Stimulated activated naive CD8-positive, alpha-beta T cell treated with anti-CD3 and anti-CD28 coated beads, Interleukin-15, Interleukin-2, amounts not matched to agents 100 ng/mL and 50 ng/mL, for 24 hours (primary cell): ENCODE measurements around the gene ST7L.
A peak's percentile ranks its signal among the peaks of the same experiment; 100 is the strongest.
"Not testable (repeated sequence)": the region's sequence is repeated elsewhere in the genome, so short reads cannot be mapped to it uniquely, and the experiment has no call there.

Experiments used
- H3K27ac Mint-ChIP-seq: one replicate; pipeline ENCODE4 v1.8.0; 2021; ENCODE audit warnings: mild to moderate bottlenecking, mixed read lengths
- H3K27me3 Mint-ChIP-seq: one replicate; pipeline ENCODE4 v1.8.0; 2021; ENCODE audit warnings: mixed read lengths
- H3K36me3 Mint-ChIP-seq: one replicate; pipeline ENCODE4 v1.8.0; 2021; ENCODE audit warnings: low read depth, mixed read lengths
- H3K4me1 Mint-ChIP-seq: one replicate; pipeline ENCODE4 v1.8.0; 2021; ENCODE audit warnings: low read depth, mixed read lengths
- H3K4me3 Mint-ChIP-seq: one replicate; pipeline ENCODE4 v1.8.0; 2021; ENCODE audit warnings: mild to moderate bottlenecking, mixed read lengths
- H3K9me3 Mint-ChIP-seq: one replicate; pipeline ENCODE4 v1.8.0; 2021; ENCODE audit warnings: mixed read lengths

The ST7L gene, protein sequence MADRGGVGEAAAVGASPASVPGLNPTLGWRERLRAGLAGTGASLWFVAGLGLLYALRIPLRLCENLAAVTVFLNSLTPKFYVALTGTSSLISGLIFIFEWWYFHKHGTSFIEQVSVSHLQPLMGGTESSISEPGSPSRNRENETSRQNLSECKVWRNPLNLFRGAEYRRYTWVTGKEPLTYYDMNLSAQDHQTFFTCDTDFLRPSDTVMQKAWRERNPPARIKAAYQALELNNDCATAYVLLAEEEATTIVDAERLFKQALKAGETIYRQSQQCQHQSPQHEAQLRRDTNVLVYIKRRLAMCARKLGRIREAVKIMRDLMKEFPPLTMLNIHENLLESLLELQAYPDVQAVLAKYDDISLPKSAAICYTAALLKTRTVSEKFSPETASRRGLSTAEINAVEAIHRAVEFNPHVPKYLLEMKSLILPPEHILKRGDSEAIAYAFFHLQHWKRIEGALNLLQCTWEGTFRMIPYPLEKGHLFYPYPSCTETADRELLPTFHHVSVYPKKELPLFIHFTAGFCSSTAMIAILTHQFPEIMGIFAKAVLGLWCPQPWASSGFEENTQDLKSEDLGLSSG

DNA sequence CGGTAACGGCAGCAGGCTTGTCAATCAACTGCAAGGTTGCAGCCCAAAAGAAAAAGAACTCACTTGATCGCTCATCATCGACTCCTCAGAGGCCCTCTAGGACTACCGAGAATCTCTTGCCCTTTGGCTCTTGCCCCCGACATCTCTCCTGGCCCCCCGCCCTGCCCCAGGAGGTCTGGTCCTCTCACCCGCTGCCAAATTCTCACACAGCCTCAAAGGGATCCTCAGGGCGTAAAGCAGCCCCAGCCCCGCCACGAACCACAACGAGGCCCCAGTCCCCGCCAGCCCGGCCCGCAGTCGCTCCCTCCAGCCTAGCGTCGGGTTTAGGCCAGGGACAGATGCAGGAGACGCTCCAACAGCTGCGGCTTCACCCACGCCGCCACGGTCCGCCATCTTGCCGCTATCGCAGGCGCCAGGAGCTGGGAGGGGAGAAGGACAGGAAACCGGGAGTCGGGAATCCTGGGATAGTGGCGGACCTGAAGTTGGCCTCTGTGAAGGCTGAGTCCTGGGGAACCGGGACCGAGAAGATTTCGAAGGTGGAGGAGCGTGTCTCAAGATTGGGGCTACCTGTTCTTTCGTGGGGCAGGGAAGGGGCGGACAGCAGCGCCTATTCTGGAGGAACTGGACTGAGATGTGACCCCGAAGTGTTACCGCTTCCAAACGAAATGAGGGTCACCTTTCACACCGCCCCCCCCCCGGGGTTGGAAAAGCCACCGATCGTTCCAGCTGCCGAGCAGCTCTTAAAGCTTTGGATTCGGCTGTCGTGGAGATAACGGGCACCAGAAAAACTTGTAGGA lies at the start of gene ST7L:
Gene ST7L (minus strand): TSS at position 421 of the 797 bp plus-strand sequence. CDS start 28 bp downstream, at position 393.
- H3K4me1 Mint-ChIP-seq, result peaks cover 48% of the 10 kb centered on the region
- H3K36me3 Mint-ChIP-seq, result peaks cover 32% of the 10 kb centered on the region
- peak within 1 kb of the TSS; percentile 100 for H3K27ac Mint-ChIP-seq
- H3K9me3 Mint-ChIP-seq, result no peaks in the 10 kb centered on the region
- H3K4me3 Mint-ChIP-seq, result peak within 1 kb of the TSS; percentile 100
- H3K27me3 Mint-ChIP-seq, result no peaks in the 10 kb centered on the region

- no peaks in the 10 kb centered on the region for H3K9me3 Mint-ChIP-seq
- no peaks in the 10 kb centered on the region for H3K27me3 Mint-ChIP-seq
- H3K27ac Mint-ChIP-seq, result peak overlapping the region; percentile 74
- H3K4me1 Mint-ChIP-seq, result peaks cover 34% of the 10 kb centered on the region
- H3K36me3 Mint-ChIP-seq, result peaks cover 82% of the 10 kb centered on the region
- no peak overlapping the region for H3K4me3 Mint-ChIP-seq
These were observed 48.0 kb upstream of the ST7L start for GRCh38 chr1:112666946-112667345.

GRCh38 chr1:112665857-112666256 lies 46.9 kb upstream of the ST7L start:
- H3K27ac Mint-ChIP-seq, result peak overlapping the region; percentile 9
- H3K9me3 Mint-ChIP-seq, result no peaks in the 10 kb centered on the region
- H3K27me3 Mint-ChIP-seq, result no peaks in the 10 kb centered on the region
- no peak overlapping the region for H3K4me3 Mint-ChIP-seq
- H3K4me1 Mint-ChIP-seq, result peaks cover 34% of the 10 kb centered on the region
- peaks cover 82% of the 10 kb centered on the region for H3K36me3 Mint-ChIP-seq

DNA sequence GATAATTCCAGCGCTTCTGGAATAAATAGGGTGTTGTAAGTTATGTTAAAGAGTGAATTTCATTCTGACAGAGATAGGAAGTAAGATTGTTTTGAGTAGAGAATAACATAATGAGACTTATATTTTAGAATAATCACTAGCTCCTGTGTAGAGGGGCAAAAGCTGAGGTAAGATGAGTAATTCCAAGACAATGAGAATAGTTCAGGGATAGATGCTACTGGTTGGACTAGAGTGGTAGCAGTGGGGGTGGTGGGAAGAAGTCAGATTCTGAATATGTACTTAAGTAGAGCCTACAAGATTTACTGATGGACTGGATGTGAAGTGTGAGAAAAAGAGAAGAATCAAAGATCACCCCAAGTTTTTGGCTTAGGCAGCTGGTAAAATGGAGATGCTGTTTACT lies 32.3 kb upstream of the ST7L start:
- Mint-ChIP-seq H3K27ac (no peak overlapping the region), H3K4me1 (peaks cover 15% of the 10 kb centered on the region), H3K36me3 (peaks cover 72% of the 10 kb centered on the region), H3K9me3 (no peaks in the 10 kb centered on the region), H3K27me3 (no peaks in the 10 kb centered on the region), H3K4me3 (no peak overlapping the region)

DNA sequence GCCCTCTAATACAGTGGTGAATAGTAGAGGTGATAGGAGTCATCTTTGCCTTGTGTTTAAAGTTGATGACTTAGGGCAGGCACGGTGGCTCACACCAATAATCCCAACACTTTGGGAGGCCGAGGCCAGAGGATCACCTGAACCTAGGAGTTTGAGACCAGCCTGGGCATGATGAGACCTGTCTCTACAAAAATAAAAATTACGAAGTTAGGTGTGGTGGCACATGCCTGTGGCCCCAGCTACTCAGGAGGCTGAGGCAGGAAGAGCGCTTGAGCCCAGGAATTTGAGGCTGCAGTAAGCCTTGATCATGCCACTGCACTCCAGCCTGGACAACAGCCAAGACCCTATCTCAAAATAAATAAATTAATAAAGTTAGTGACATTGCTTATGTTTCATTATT lies 27.3 kb upstream of the ST7L start:
- no peak overlapping the region for H3K4me3 Mint-ChIP-seq
- peaks cover 45% of the 10 kb centered on the region for H3K4me1 Mint-ChIP-seq
- no peak overlapping the region for H3K27ac Mint-ChIP-seq

GRCh38 chr1:112643080-112643479 lies 24.1 kb upstream of the ST7L start:
- no peak overlapping the region for H3K27ac Mint-ChIP-seq
- peaks cover 48% of the 10 kb centered on the region for H3K4me1 Mint-ChIP-seq
- no peaks in the 10 kb centered on the region for H3K9me3 Mint-ChIP-seq

More for the DNA sequence above, 27.3 kb upstream of the ST7L start:
- Mint-ChIP-seq H3K9me3 (no peaks in the 10 kb centered on the region), H3K36me3 (peaks cover 77% of the 10 kb centered on the region), H3K27me3 (no peaks in the 10 kb centered on the region)

DNA sequence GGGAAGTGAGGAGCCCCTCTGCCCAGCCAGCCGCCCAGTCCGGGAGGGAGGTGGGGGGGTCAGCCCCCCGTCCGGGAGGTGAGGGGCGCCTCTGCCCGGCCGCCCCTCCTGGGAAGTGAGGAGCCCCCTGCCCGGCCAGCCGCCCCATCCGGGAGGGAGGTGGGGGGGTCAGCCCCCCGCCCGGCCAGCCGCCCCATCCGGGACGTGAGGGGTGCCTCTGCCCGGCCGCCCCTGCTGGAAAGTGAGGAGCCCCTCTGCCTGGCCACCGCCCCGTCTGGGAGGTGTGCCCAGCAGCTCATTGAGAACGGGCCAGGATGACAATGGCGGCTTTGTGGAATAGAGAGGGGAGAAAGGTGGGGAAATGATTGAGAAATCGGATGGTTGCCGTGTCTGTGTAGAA lies 21.5 kb upstream of the ST7L start:
- peaks cover 54% of the 10 kb centered on the region for H3K4me1 Mint-ChIP-seq
- not testable (repeated sequence) for H3K4me3 Mint-ChIP-seq, H3K9me3 Mint-ChIP-seq, H3K27me3 Mint-ChIP-seq, H3K27ac Mint-ChIP-seq
- peaks cover 37% of the 10 kb centered on the region for H3K36me3 Mint-ChIP-seq

More at GRCh38 chr1:112643080-112643479, 24.1 kb upstream of the ST7L start:
- H3K27me3 Mint-ChIP-seq, result no peaks in the 10 kb centered on the region
- H3K4me3 Mint-ChIP-seq, result no peak overlapping the region
- peaks cover 51% of the 10 kb centered on the region for H3K36me3 Mint-ChIP-seq

DNA sequence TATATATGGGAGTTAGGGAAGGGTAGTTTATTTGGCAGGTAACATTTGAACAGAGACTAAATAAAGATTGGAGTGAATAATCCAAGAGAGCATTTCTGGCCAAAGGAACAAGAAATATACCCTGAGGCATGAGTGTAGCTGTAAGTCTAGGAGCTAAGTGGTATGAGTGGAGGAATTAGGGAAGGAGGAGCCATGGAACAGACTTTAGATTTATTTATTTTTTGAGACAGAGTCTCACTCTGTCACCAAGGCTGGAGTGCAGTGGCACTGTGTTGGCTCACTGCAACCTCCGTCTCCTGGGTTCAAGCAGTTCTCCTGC lies 19.1 kb upstream of the ST7L start:
- Mint-ChIP-seq H3K4me3 (no peak overlapping the region), H3K4me1 (peaks cover 61% of the 10 kb centered on the region), H3K27me3 (no peaks in the 10 kb centered on the region), H3K9me3 (no peaks in the 10 kb centered on the region), H3K36me3 (peaks cover 38% of the 10 kb centered on the region), H3K27ac (no peak overlapping the region)

- H3K27me3 Mint-ChIP-seq, result no peaks in the 10 kb centered on the region
- H3K36me3 Mint-ChIP-seq, result peaks cover 36% of the 10 kb centered on the region
- peaks cover 64% of the 10 kb centered on the region for H3K4me1 Mint-ChIP-seq
- H3K4me3 Mint-ChIP-seq, result no peak overlapping the region
- no peaks in the 10 kb centered on the region for H3K9me3 Mint-ChIP-seq
- no peak overlapping the region for H3K27ac Mint-ChIP-seq
These were observed 18.5 kb upstream of the ST7L start for GRCh38 chr1:112637254-112638109.

GRCh38 chr1:112636597-112637253 lies 17.8 kb upstream of the ST7L start:
- Mint-ChIP-seq H3K9me3 (no peaks in the 10 kb centered on the region), H3K4me1 (peaks cover 65% of the 10 kb centered on the region), H3K27ac (peak overlapping the region; percentile 49), H3K36me3 (peaks cover 36% of the 10 kb centered on the region), H3K27me3 (no peaks in the 10 kb centered on the region), H3K4me3 (no peak overlapping the region)

DNA sequence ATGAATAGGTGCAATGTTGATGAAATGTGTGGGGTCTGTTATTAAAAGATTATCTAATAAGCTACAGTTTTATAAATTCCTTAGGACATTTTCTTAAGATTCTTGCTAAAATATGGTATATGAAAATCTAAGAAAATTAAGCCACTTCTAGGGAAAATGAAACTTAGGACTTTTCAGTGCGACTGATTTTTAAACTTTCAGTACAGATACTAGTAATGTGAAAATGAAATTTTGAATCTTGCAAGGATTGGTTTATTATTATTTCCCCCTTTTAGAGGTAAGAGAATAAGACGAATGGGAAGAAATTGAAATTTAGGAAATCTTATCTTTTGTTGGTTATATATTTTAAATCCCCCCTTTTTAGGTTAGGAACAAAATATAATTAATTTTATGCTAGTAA lies 17.1 kb upstream of the ST7L start:
- Mint-ChIP-seq H3K27me3 (no peaks in the 10 kb centered on the region), H3K36me3 (peaks cover 42% of the 10 kb centered on the region), H3K9me3 (no peaks in the 10 kb centered on the region), H3K27ac (peak overlapping the region; percentile 70), H3K4me1 (peaks cover 72% of the 10 kb centered on the region), H3K4me3 (peak overlapping the region; percentile 41)

- H3K4me3 Mint-ChIP-seq, result no peak overlapping the region
These were observed 15.4 kb upstream of the ST7L start for GRCh38 chr1:112634367-112634766.

DNA sequence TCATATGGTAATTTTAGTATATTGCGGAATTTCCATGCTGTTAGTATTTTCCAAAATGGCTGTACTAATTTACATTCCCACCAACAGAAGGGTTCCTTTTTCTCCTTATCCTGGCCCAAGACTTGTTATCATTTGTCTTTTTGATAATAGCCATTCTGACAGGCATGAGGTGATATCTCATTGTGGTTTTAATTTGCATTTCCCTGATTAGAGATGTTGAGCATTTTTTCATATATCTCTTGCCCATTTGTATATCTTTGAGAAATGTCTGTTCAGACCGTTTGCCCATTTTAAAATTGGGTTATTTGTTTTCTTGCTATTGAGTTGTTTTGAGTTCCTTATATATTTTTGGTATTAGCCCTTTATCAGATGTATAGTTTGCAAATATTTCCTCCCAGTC lies 14.7 kb upstream of the ST7L start:
- H3K4me3 Mint-ChIP-seq, result no peak overlapping the region
- peak overlapping the region; percentile 45 for H3K27ac Mint-ChIP-seq
- peaks cover 61% of the 10 kb centered on the region for H3K36me3 Mint-ChIP-seq
- H3K9me3 Mint-ChIP-seq, result peaks cover 6% of the 10 kb centered on the region
- peaks cover 89% of the 10 kb centered on the region for H3K4me1 Mint-ChIP-seq
- no peaks in the 10 kb centered on the region for H3K27me3 Mint-ChIP-seq

More at GRCh38 chr1:112634367-112634766, 15.4 kb upstream of the ST7L start:
- Mint-ChIP-seq H3K36me3 (peaks cover 53% of the 10 kb centered on the region), H3K27me3 (no peaks in the 10 kb centered on the region), H3K27ac (no peak overlapping the region), H3K9me3 (peaks cover under 1% of the 10 kb centered on the region), H3K4me1 (peaks cover 85% of the 10 kb centered on the region)

GRCh38 chr1:112629256-112629655 lies 10.3 kb upstream of the ST7L start:
- H3K9me3 Mint-ChIP-seq, result peaks cover 6% of the 10 kb centered on the region
- H3K4me1 Mint-ChIP-seq, result peaks cover 94% of the 10 kb centered on the region
- H3K27ac Mint-ChIP-seq, result peak overlapping the region; percentile 19
- peaks cover 85% of the 10 kb centered on the region for H3K36me3 Mint-ChIP-seq
- H3K4me3 Mint-ChIP-seq, result no peak overlapping the region
- no peaks in the 10 kb centered on the region for H3K27me3 Mint-ChIP-seq
